GM18526 (cell line): Measurements from ENCODE around the gene SYPL1.

Experiments used
- POLR2A ChIP-seq: IDR thresholded peaks from 3 replicates; pipeline ENCODE4 v1.6.1; 2011; ENCODE audit not compliant: insufficient read length; ENCODE audit errors: extremely low read depth

Gene SYPL1

GRCh38 chr7:106041140-106041717 lies 70.9 kb downstream of the SYPL1 start:
- TF ChIP-seq POLR2A = no peak
